Neural cell (in vitro differentiated cells): ENCODE data around the gene KLHL14. TPM values are rescaled to one million over a fixed set of nuclear protein-coding genes. Genes with fewer than 3 reads are reported as not detected.

Source experiments
- H2AFZ ChIP-seq: fragments of 200-600, 300-800 bp; sonication (generic), shearing (Covaris generic); 2 replicates; pipeline ENCODE4 v1.6.0; 2014; ENCODE audit warnings: low read depth, mild to moderate bottlenecking, antibody characterized with exemption, low read length, moderate library complexity
- H3F3A ChIP-seq: fragments of 200-600 bp; shearing (Covaris generic); 2 replicates; pipeline ENCODE4 v1.6.1; 2016; ENCODE audit warnings: mild to moderate bottlenecking, moderate library complexity, mixed read lengths, antibody characterized with exemption, low read length; ENCODE audit not compliant: insufficient read depth, poor library complexity, severe bottlenecking
- H3K27ac ChIP-seq: fragments of 200-600, 300-800 bp; sonication (generic), shearing (Covaris generic); 2 replicates; pipeline ENCODE4 v1.5.1; 2014; ENCODE audit warnings: mild to moderate bottlenecking, low read length, moderate library complexity
- H3K27me3 ChIP-seq: fragments of 300-800, 200-600 bp; sonication (generic), shearing (Covaris generic); 2 replicates; pipeline ENCODE4 v1.6.0; 2014; ENCODE audit warnings: mild to moderate bottlenecking, low read depth, low read length, moderate library complexity; ENCODE audit not compliant: insufficient read depth
- H3K36me3 ChIP-seq: fragments of 300-800, 200-600 bp; sonication (generic), shearing (Covaris generic); 2 replicates; pipeline ENCODE4 v1.5.1; 2014; ENCODE audit warnings: mild to moderate bottlenecking, antibody characterized with exemption, low read length, moderate library complexity; ENCODE audit not compliant: insufficient read depth
- H3K4me2 ChIP-seq: fragments of 300-800, 200-600 bp; sonication (generic), shearing (Covaris generic); 2 replicates; pipeline ENCODE4 v1.6.0; 2014; ENCODE audit warnings: mild to moderate bottlenecking, low read length
- H3K4me3 ChIP-seq: fragments of 300-800, 200-600 bp; sonication (generic), shearing (Covaris generic); 2 replicates; pipeline ENCODE4 v1.5.1; 2014; ENCODE audit warnings: mild to moderate bottlenecking, low read length, moderate library complexity
- H3K79me2 ChIP-seq: fragments of 200-600 bp; shearing (Covaris generic); replicated peaks from 2 replicates; pipeline ENCODE4 v1.6.0; 2014; ENCODE audit warnings: mild to moderate bottlenecking, low read length, moderate library complexity; ENCODE audit not compliant: insufficient read depth
- H3K9ac ChIP-seq: fragments of 300-800, 200-600 bp; sonication (generic), shearing (Covaris generic); 2 replicates; pipeline ENCODE4 v1.6.1; 2016; ENCODE audit warnings: mild to moderate bottlenecking, low read length, mixed read lengths
- H3K9me2 ChIP-seq: fragments of 200-600 bp; shearing (Covaris generic); 2 replicates; pipeline ENCODE4 v1.6.1; 2016; ENCODE audit warnings: mild to moderate bottlenecking, low read length, mixed read lengths; ENCODE audit not compliant: insufficient read depth
- H3K9me3 ChIP-seq: fragments of 200-600, 300-800 bp; sonication (generic), shearing (Covaris generic); 2 replicates; pipeline ENCODE4 v1.6.1; 2016; ENCODE audit warnings: mild to moderate bottlenecking, mixed run types, low read length, moderate library complexity, mixed read lengths
- H4K20me1 ChIP-seq: fragments of 200-600 bp; shearing (Covaris generic); 2 replicates; pipeline ENCODE4 v1.6.1; 2016; ENCODE audit warnings: mild to moderate bottlenecking, mixed run types; ENCODE audit not compliant: insufficient read depth
- EP300 ChIP-seq: fragments of 450-650 bp; conservative IDR thresholded peaks from 2 replicates; pipeline ENCODE4 v1.6.1; 2014; ENCODE audit warnings: antibody characterized with exemption, mild to moderate bottlenecking, moderate library complexity; ENCODE audit not compliant: poor library complexity, severe bottlenecking
- EZH2 ChIP-seq: fragments of 200-600, 300-800 bp; shearing (Covaris generic), sonication (generic); IDR thresholded peaks from 2 replicates; pipeline ENCODE4 v1.6.1; 2014; ENCODE audit warnings: antibody characterized with exemption, low read length, borderline replicate concordance, mild to moderate bottlenecking; ENCODE audit not compliant: insufficient read depth, poor library complexity, severe bottlenecking
- MXI1 ChIP-seq: fragments of 450-650 bp; conservative IDR thresholded peaks from 2 replicates; pipeline ENCODE4 v1.6.1; 2014; ENCODE audit warnings: antibody characterized with exemption, mild to moderate bottlenecking; ENCODE audit not compliant: poor library complexity, severe bottlenecking
- POLR2AphosphoS5 ChIP-seq: IDR thresholded peaks from 2 replicates; pipeline ENCODE4 v1.6.1; 2012
- RAD21 ChIP-seq: fragments of 450-650 bp; conservative IDR thresholded peaks from 2 replicates; pipeline ENCODE4 v1.6.1; 2014; ENCODE audit warnings: antibody characterized with exemption, mild to moderate bottlenecking, moderate library complexity
- SMC3 ChIP-seq: fragments of 450-650 bp; conservative IDR thresholded peaks from 2 replicates; pipeline ENCODE4 v1.6.1; 2014; ENCODE audit warnings: antibody characterized with exemption, mild to moderate bottlenecking, moderate library complexity; ENCODE audit not compliant: poor library complexity
- TAF1 ChIP-seq: IDR thresholded peaks from 2 replicates; pipeline ENCODE4 v1.6.1; 2012; ENCODE audit warnings: low read depth
- polyA plus RNA-seq: library from polyadenylated mRNA; depleted of rRNA; stranded (reverse); fragments of >200 nt; gene quantifications from 2 replicates; pipeline ENCODE4 v1.2.3, GENCODE V29; 2014
- TF ChIP-seq, protein P1 (sequence below): IDR thresholded peaks from 2 replicates; pipeline ENCODE4 v1.6.1; 2012; ENCODE audit warnings: borderline replicate concordance
- TF ChIP-seq, protein P2 (sequence below): fragments of 450-650 bp; IDR thresholded peaks from 2 replicates; pipeline ENCODE4 v1.5.1; 2014; ENCODE audit warnings: antibody characterized with exemption, mild to moderate bottlenecking, moderate library complexity; ENCODE audit not compliant: poor library complexity, severe bottlenecking

The KLHL14 gene
- polyA plus RNA-seq, 1 donor from 2014 or later, result 0.33 TPM

DNA sequence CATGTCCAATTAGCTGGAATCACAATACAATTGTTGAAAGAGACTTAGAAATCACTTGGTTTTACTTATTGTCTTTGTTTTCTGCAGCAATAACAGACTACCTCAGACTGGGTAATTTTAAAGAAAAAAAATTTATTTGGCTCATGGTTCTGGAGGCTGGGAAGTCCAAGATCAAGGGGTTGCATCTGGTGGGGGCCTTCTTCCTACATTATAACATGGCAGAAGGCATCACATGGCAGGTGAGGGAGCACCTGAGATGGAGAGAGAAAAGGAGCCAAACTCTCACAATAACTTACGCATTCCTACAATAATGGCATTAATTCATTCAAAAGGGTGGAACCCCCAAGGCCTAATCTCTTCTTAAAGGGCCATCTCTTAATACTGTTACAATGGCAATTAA is 37.5 kb upstream of the KLHL14 start:
- no peaks in the 10 kb centered on the region for H3F3A ChIP-seq
- H2AFZ ChIP-seq, result no peak overlapping the region
- H3K9me2 ChIP-seq, result no peaks in the 10 kb centered on the region
- H3K27ac ChIP-seq, result no peak overlapping the region
- H3K9me3 ChIP-seq, result no peaks in the 10 kb centered on the region
- no peak overlapping the region for H3K4me2 ChIP-seq
- no peaks in the 10 kb centered on the region for H3K27me3 ChIP-seq
- no peaks in the 10 kb centered on the region for H3K36me3 ChIP-seq
- no peak for TF ChIP-seq SMC3
- TF ChIP-seq EZH2, result no peak
- TF ChIP-seq, protein P1, sequence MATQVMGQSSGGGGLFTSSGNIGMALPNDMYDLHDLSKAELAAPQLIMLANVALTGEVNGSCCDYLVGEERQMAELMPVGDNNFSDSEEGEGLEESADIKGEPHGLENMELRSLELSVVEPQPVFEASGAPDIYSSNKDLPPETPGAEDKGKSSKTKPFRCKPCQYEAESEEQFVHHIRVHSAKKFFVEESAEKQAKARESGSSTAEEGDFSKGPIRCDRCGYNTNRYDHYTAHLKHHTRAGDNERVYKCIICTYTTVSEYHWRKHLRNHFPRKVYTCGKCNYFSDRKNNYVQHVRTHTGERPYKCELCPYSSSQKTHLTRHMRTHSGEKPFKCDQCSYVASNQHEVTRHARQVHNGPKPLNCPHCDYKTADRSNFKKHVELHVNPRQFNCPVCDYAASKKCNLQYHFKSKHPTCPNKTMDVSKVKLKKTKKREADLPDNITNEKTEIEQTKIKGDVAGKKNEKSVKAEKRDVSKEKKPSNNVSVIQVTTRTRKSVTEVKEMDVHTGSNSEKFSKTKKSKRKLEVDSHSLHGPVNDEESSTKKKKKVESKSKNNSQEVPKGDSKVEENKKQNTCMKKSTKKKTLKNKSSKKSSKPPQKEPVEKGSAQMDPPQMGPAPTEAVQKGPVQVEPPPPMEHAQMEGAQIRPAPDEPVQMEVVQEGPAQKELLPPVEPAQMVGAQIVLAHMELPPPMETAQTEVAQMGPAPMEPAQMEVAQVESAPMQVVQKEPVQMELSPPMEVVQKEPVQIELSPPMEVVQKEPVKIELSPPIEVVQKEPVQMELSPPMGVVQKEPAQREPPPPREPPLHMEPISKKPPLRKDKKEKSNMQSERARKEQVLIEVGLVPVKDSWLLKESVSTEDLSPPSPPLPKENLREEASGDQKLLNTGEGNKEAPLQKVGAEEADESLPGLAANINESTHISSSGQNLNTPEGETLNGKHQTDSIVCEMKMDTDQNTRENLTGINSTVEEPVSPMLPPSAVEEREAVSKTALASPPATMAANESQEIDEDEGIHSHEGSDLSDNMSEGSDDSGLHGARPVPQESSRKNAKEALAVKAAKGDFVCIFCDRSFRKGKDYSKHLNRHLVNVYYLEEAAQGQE, result no peak
- no peak for TF ChIP-seq TAF1
- TF ChIP-seq POLR2AphosphoS5, result no peak
- no peak for TF ChIP-seq RAD21
- TF ChIP-seq EP300, result no peak
- TF ChIP-seq MXI1, result no peak
- TF ChIP-seq, protein P2, sequence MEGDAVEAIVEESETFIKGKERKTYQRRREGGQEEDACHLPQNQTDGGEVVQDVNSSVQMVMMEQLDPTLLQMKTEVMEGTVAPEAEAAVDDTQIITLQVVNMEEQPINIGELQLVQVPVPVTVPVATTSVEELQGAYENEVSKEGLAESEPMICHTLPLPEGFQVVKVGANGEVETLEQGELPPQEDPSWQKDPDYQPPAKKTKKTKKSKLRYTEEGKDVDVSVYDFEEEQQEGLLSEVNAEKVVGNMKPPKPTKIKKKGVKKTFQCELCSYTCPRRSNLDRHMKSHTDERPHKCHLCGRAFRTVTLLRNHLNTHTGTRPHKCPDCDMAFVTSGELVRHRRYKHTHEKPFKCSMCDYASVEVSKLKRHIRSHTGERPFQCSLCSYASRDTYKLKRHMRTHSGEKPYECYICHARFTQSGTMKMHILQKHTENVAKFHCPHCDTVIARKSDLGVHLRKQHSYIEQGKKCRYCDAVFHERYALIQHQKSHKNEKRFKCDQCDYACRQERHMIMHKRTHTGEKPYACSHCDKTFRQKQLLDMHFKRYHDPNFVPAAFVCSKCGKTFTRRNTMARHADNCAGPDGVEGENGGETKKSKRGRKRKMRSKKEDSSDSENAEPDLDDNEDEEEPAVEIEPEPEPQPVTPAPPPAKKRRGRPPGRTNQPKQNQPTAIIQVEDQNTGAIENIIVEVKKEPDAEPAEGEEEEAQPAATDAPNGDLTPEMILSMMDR, result no peak
- H3K79me2 ChIP-seq, result no peaks in the 10 kb centered on the region
- H4K20me1 ChIP-seq, result no peaks in the 10 kb centered on the region
- no peak overlapping the region for H3K4me3 ChIP-seq
- no peak overlapping the region for H3K9ac ChIP-seq

DNA sequence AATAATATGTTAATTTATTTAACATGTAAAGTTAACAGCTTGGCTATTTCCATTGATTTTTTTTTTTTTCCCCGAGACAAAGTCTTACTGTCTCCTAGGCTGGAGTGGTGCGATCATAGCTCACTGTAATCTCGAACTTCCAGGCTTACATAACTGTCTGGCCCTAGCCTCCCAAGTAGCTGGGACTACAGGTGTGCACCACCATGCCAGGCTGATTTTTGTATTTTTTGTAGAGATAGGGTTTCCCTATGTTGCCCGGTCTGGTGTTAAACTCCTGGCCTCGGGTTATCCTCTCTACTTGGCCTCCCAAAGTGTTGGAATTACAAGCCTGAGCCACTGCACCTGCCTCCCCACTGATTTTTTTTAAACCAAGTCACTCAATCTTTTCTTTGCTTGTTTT is 32.5 kb upstream of the KLHL14 start:
- no peaks in the 10 kb centered on the region for H3K9me2 ChIP-seq
- H3K36me3 ChIP-seq, result no peaks in the 10 kb centered on the region
- no peaks in the 10 kb centered on the region for H3F3A ChIP-seq
- no peak overlapping the region for H3K27ac ChIP-seq
- no peaks in the 10 kb centered on the region for H3K79me2 ChIP-seq
- no peak overlapping the region for H3K4me3 ChIP-seq
- H3K27me3 ChIP-seq, result no peaks in the 10 kb centered on the region
- TF ChIP-seq MXI1 (no peak), TAF1 (no peak), EP300 (no peak), EZH2 (no peak), POLR2AphosphoS5 (no peak), RAD21 (no peak), SMC3 (no peak)
- TF ChIP-seq, protein P1, result no peak
- TF ChIP-seq, protein P2, result no peak
- no peaks in the 10 kb centered on the region for H4K20me1 ChIP-seq
- H3K9ac ChIP-seq, result no peak overlapping the region
- H2AFZ ChIP-seq, result no peak overlapping the region
- no peaks in the 10 kb centered on the region for H3K9me3 ChIP-seq
- no peak overlapping the region for H3K4me2 ChIP-seq
